Sigmoid colon (tissue), 4 donors: Measurements from ENCODE around the gene RSAD1.

Experiments
- EP300 ChIP-seq, 4 donors: sonication (generic); formaldehyde crosslinking; IDR thresholded peaks; one replicate each; pipeline ENCODE4 v1.6.1; 2017; ENCODE audit warnings: antibody characterized with exemption in 4 of 4
- POLR2A ChIP-seq, 2 donors: fragments of 450-650 bp; IDR thresholded peaks; one replicate each; pipeline ENCODE4 v1.6.1; 2016; ENCODE audit warnings: antibody characterized with exemption in 2 of 2, mild to moderate bottlenecking in 2 of 2, moderate library complexity in 2 of 2
- POLR2AphosphoS5 ChIP-seq, 4 donors: sonication (generic); formaldehyde crosslinking; IDR thresholded peaks; one replicate each; pipeline ENCODE4 v1.6.1; 2017; ENCODE audit warnings: antibody characterized with exemption in 4 of 4
- TF ChIP-seq, protein P1 (sequence below), 4 experiments: fragments of 450-650 bp in 3 of 4; fragments of 200-600 bp in 1 of 4; IDR thresholded peaks; one replicate each; pipeline ENCODE4 v1.5.1; 2016 to 2019; ENCODE audit warnings: antibody characterized with exemption in 4 of 4, mild to moderate bottlenecking in 3 of 4, moderate library complexity in 2 of 4

DNA sequence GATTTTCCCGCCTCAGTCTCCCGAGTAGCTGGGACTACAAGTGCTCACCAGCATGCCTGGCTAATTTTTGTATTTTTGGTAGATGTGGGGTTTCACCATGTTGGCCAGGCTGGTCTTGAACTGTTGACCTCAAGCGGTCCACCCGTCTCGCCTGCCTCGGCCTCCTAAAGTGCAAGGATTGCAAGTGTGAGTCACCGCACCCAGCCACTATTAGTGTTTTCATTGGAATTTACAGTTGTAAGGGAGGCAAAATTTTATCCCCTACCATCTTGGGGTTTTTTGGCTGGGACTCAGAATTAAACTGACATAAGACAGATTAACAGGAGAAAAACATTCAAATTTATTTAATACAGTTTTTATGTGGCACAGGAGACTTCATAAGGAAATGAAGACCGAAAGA, 17.3 kb downstream of the RSAD1 start:
- TF ChIP-seq, protein P1, sequence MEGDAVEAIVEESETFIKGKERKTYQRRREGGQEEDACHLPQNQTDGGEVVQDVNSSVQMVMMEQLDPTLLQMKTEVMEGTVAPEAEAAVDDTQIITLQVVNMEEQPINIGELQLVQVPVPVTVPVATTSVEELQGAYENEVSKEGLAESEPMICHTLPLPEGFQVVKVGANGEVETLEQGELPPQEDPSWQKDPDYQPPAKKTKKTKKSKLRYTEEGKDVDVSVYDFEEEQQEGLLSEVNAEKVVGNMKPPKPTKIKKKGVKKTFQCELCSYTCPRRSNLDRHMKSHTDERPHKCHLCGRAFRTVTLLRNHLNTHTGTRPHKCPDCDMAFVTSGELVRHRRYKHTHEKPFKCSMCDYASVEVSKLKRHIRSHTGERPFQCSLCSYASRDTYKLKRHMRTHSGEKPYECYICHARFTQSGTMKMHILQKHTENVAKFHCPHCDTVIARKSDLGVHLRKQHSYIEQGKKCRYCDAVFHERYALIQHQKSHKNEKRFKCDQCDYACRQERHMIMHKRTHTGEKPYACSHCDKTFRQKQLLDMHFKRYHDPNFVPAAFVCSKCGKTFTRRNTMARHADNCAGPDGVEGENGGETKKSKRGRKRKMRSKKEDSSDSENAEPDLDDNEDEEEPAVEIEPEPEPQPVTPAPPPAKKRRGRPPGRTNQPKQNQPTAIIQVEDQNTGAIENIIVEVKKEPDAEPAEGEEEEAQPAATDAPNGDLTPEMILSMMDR (IDR thresholded peaks at IDR 0.05): no peak
- TF ChIP-seq POLR2A (IDR thresholded peaks at IDR 0.05) (no peak), POLR2AphosphoS5 (IDR thresholded peaks at IDR 0.05) (no peak), EP300 (IDR thresholded peaks at IDR 0.05) (no peak)
